Right lobe of liver (tissue), 6 donors: ENCODE measurements around the gene CYP17A1. TPM values are rescaled to one million over a fixed set of nuclear protein-coding genes. Genes with fewer than 3 reads are reported as not detected.
A peak's percentile ranks its signal among the peaks of the same experiment; 100 is the strongest.

Experiments used
- ATAC-seq, 4 donors: fragments of 200-7000 bp; cut with Tn5 transposase; one replicate each; pipeline ENCODE4 v1.9.1; 2020; ENCODE audit warnings: mild to moderate bottlenecking in 4 of 4, moderate library complexity in 4 of 4
- DNase-seq, 3 donors: peaks; one replicate each; pipeline ENCODE4 v3.0.0-alpha.2; 2020
- H3K27ac ChIP-seq, 3 donors: fragments of 200-600 bp; one replicate each; pipeline ENCODE4 v1.8.0; 2022
- H3K27me3 ChIP-seq, 2 donors: fragments of 200-600 bp; one replicate each; pipeline ENCODE4 v1.8.0; 2022
- H3K36me3 ChIP-seq, 4 donors: fragments of 200-600 bp; sonication (generic) in 1 of 4; one replicate each; pipeline versions ENCODE4 v1.5.1 to v1.8.0; 2017 to 2022; ENCODE audit warnings: control low read depth in 1 of 4
- H3K4me1 ChIP-seq, 4 donors: fragments of 200-600 bp; sonication (generic) in 1 of 4; one replicate each; pipeline versions ENCODE4 v1.5.1 to v1.8.0; 2017 to 2022; ENCODE audit warnings: control low read depth in 1 of 4
- H3K4me3 ChIP-seq, 3 donors: fragments of 200-600 bp; one replicate each; pipeline ENCODE4 v1.8.0; 2022
- H3K9me3 ChIP-seq, 4 donors: fragments of 200-600 bp; sonication (generic) in 1 of 4; one replicate each; pipeline versions ENCODE4 v1.5.1 to v1.8.0; 2017 to 2022; ENCODE audit warnings: control low read depth in 1 of 4
- POLR2A ChIP-seq: fragments of 450-650 bp; IDR thresholded peaks from one replicate; pipeline ENCODE4 v1.6.1; 2017; ENCODE audit warnings: antibody characterized with exemption, mild to moderate bottlenecking
- WGBS: methylation state at CpG from one replicate; pipeline ENCODE4 v1.1.6; 2018; ENCODE audit warnings: low coverage, low lambda C conversion rate; ENCODE audit not compliant: insufficient coverage; ENCODE audit errors: missing lambda C conversion rate; 5-methylcytosine and 5-hydroxymethylcytosine counted together
- intact Hi-C, 2 donors: fragments of 100-400 bp; cut with DNase I; formaldehyde crosslinking; loops; one replicate each; pipeline versions ENCODE4 v1.11.2 to v1.14.1; 2022
- total RNA-seq, 6 experiments: library from RNA; depleted of rRNA in 2 of 6; stranded (reverse); fragments of >200 nt in 2 of 6; fragmentation: NEBNext Ultra II Directional in 3 of 6; extraction: Animal tissue kit (Norgen Biotek cat#: 25700) in 3 of 6; gene quantifications; one replicate each; pipeline versions ENCODE4 v1.1.0 to v1.2.4, GENCODE V29; 2016 to 2023
- TF ChIP-seq, protein P1 (sequence below), 4 donors: fragments of 200-600 bp in 3 of 4; fragments of 450-650 bp in 1 of 4; IDR thresholded peaks; one replicate each; pipeline versions ENCODE4 v1.5.1 to v1.8.0; 2016 to 2022; ENCODE audit warnings: antibody characterized with exemption in 4 of 4, mild to moderate bottlenecking in 2 of 4
- donor health status: DM: no; HTN: yes; CAD: no.
- donor health status: DM: no; HTN: no; CAD: no.
- donor health status: DM: no; HTN: no; CAD: no.
- donor health status: DM: no; HTN: yes; CAD: no.
- donor health status: DM: no; HTN: yes; CAD: no.

The CYP17A1 gene
- total RNA-seq, 6 experiments from 2014 or later, result 0.61 to 4.2 (median 1.5) TPM

DNA sequence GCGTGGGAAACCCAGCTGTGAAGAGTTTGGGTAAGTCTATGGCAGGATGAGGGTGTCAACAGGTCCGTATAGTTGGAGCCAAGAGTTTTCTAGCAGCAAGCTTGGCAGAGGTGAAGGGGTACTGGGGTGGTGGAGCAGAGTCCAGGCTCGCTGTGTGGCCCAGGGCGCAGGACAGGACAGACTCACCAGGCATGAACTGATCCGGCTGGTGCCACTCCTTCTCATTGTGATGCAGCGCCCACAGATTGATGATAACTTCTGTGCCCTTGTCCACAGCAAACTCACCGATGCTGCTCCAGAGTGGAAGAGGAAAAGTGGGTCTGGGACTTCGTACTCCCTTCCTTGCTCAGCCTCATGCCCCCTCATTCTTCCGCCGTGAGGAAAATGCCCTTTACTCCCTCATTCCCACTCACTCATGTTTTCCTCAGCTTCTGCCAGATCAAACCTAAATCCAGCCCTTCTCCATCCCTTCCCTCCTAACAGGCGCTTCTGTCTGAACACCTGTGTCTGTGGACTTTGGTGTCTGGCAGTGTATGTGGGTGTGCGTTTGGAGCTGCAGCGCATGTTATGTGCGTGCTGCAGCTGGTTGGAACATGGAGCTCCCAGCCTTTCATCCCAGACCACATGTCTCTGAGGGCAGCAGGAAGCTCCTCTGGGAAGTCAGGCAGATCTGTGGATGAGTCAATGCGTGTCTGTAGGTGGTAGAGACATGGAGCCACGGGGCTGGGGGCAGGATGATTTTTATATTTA, 5.7 kb downstream of the CYP17A1 start:
- intact Hi-C loops, result loop anchor here (5.0 to 10.0 kb wide), 2 partner anchors 71 to 243 kb away; no protein-coding TSS in a partner anchor
- peak; percentile 77 to 85 (median 81) for ATAC-seq

DNA sequence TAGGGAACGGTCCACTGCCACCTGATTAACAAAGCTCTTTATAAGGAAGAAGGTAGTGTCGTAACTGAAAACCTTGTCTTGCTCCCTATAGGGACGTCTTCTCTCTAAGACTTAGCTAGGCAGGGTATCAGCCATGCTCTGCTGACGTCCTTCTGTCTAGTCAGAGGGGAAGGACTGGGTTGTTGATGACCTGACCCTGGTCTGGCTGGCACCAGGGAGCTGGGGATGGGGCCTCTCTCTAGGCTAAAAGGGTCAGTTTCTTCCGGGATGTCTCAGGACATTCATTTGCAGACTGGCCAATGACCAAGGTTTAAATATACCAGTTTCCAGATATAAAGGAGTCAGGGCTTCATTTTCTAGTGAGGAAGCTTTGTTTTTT, 9.6 kb downstream of the CYP17A1 start:
- peaks cover 0 to 6% (median 3%) of the 10 kb centered on the region in 4 donors for H3K4me1 ChIP-seq
- intact Hi-C loops, result loop anchor here in 1 of 2 donors (10.0 kb wide), 1 partner anchor 93 kb away; no protein-coding TSS in a partner anchor
- 95% methylated on average over 4 of the region's 5 CpGs for whole genome bisulfite sequencing
- H3K9me3 ChIP-seq, result no peaks in the 10 kb centered on the region
- no peaks in the 10 kb centered on the region for H3K36me3 ChIP-seq
- no peak for TF ChIP-seq POLR2A
- TF ChIP-seq, protein P1, sequence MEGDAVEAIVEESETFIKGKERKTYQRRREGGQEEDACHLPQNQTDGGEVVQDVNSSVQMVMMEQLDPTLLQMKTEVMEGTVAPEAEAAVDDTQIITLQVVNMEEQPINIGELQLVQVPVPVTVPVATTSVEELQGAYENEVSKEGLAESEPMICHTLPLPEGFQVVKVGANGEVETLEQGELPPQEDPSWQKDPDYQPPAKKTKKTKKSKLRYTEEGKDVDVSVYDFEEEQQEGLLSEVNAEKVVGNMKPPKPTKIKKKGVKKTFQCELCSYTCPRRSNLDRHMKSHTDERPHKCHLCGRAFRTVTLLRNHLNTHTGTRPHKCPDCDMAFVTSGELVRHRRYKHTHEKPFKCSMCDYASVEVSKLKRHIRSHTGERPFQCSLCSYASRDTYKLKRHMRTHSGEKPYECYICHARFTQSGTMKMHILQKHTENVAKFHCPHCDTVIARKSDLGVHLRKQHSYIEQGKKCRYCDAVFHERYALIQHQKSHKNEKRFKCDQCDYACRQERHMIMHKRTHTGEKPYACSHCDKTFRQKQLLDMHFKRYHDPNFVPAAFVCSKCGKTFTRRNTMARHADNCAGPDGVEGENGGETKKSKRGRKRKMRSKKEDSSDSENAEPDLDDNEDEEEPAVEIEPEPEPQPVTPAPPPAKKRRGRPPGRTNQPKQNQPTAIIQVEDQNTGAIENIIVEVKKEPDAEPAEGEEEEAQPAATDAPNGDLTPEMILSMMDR (IDR thresholded peaks at IDR 0.05), result no peak
- no peak overlapping the region for H3K4me3 ChIP-seq
- DNase-seq (no peak), ATAC-seq (no peak)
- H3K27me3 ChIP-seq, result no peaks in the 10 kb centered on the region
- H3K27ac ChIP-seq, result no peak overlapping the region

More for the DNA sequence above, 5.7 kb downstream of the CYP17A1 start:
- 36% methylated on average over 14 of the region's 16 CpGs for WGBS
- peak overlapping the region in 1 of 3 donors; percentile 17 for H3K4me3 ChIP-seq
- no peaks in the 10 kb centered on the region for H3K36me3 ChIP-seq
- H3K9me3 ChIP-seq, result no peaks in the 10 kb centered on the region
- no peaks in the 10 kb centered on the region for H3K27me3 ChIP-seq
- peak overlapping the region in 1 of 3 donors; percentile 43 for H3K27ac ChIP-seq
- peaks cover 0 to 6% (median 3%) of the 10 kb centered on the region in 4 donors for H3K4me1 ChIP-seq
- DNase-seq, result peak in 2 of 3 donors; percentile 41 to 75
- no peak for TF ChIP-seq POLR2A

DNA sequence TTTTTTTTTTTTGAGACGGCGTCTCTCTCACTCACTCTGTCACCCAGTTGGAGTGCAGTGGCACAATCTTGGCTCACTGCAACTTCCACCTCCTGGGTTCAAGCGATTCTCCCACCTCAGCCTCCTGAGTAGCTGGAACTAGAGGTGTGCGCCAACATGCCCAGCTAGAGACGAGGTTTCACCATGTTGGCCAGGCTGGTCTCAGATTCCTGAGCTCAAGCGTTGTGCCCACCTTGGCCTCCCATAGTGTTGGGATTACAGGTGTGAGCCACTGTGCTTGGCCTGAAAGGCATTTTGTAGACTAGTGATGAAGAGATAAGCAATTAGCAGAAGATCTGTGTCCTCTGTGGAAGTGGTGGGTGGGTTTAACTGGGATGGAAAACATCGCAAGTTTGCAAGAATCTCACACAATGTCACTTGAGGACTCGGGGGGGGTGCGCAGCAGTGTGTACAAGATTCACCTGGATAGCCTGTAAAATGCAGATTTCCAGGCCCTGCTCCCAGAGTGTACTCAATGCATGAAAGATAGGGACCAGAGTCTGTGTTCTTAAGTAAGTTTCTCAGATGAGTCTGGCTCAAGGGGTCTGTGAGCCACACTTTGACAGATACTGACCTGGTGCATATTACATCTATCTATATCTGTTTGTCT, 10.9 kb downstream of the CYP17A1 start:
- no peak overlapping the region for H3K4me3 ChIP-seq
- ATAC-seq (no peak), DNase-seq (no peak)
- no peaks in the 10 kb centered on the region for H3K27me3 ChIP-seq
- intact Hi-C loops, result loop anchor here in 1 of 2 donors (10.0 kb wide), 1 partner anchor 91 kb away; no protein-coding TSS in a partner anchor
- H3K27ac ChIP-seq, result no peak overlapping the region
- no peaks in the 10 kb centered on the region for H3K9me3 ChIP-seq
- TF ChIP-seq, protein P1 (IDR thresholded peaks at IDR 0.05), result no peak
- no peak for TF ChIP-seq POLR2A
- H3K4me1 ChIP-seq, result peaks cover 0 to under 1% (median 0%) of the 10 kb centered on the region in 4 donors
- WGBS, result 90% methylated on average over 2 of the region's 9 CpGs
- no peaks in the 10 kb centered on the region for H3K36me3 ChIP-seq

DNA sequence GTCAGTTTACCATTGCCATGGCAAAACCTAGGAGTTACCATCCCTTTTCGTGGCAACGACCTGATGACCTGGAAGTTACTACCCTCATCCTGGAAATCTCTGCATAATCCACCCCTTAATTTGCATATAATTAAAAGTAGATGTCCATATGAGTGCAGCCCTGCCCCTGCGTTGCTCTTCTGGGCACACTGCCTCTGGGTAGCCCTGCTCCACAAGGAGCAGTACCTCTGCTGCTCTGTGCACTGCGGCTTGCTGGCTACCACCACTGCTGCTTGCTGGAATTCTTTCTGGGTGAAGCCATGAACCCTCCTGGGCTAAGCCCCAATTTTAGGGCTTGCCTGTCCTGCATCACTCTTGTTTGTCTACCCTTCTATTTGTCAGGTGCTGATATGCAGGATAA, 12.5 kb downstream of the CYP17A1 start:
- no peak for ATAC-seq

More for the DNA sequence above, 12.5 kb downstream of the CYP17A1 start:
- Histone ChIP-seq H3K4me3 (no peak overlapping the region), H3K36me3 (no peaks in the 10 kb centered on the region), H3K27ac (no peak overlapping the region), H3K9me3 (no peaks in the 10 kb centered on the region), H3K4me1 (no peaks in the 10 kb centered on the region), H3K27me3 (no peaks in the 10 kb centered on the region)
- no peak for DNase-seq
- 94% methylated on average over 2 of the region's 4 CpGs for WGBS
- TF ChIP-seq POLR2A, result no peak
- TF ChIP-seq, protein P1 (IDR thresholded peaks at IDR 0.05), result no peak
- intact Hi-C loops, result loop anchor here in 1 of 2 donors (10.0 kb wide), 1 partner anchor 90 kb away; no protein-coding TSS in a partner anchor
